Nephron progenitor cell (in vitro differentiated cells): Measurements from ENCODE around the gene KLK15.
A peak's percentile ranks its signal among the peaks of the same experiment; 100 is the strongest.

Source experiments
- DNase-seq: peaks from one replicate; pipeline ENCODE4 v3.0.0; 2021
- H3K27ac Mint-ChIP-seq: 2 replicates; pipeline ENCODE4 v1.8.0; 2021; ENCODE audit warnings: mild to moderate bottlenecking, moderate library complexity, mixed read lengths
- H3K27me3 Mint-ChIP-seq: 2 replicates; pipeline ENCODE4 v1.8.0; 2021; ENCODE audit warnings: mild to moderate bottlenecking, low read depth, mixed read lengths; ENCODE audit not compliant: poor library complexity
- H3K36me3 Mint-ChIP-seq: 2 replicates; pipeline ENCODE4 v1.8.0; 2021; ENCODE audit warnings: low read depth, mixed read lengths
- H3K4me1 Mint-ChIP-seq: 2 replicates; pipeline ENCODE4 v1.8.0; 2021; ENCODE audit warnings: mixed read lengths
- H3K4me3 Mint-ChIP-seq: 2 replicates; pipeline ENCODE4 v1.8.0; 2021; ENCODE audit warnings: mild to moderate bottlenecking, moderate library complexity, mixed read lengths
- H3K9me3 Mint-ChIP-seq: 2 replicates; pipeline ENCODE4 v1.8.0; 2021; ENCODE audit warnings: mild to moderate bottlenecking, moderate library complexity, mixed read lengths
- TF ChIP-seq, protein P1 (sequence below): fragments of 200-600 bp; sonication (generic); IDR thresholded peaks from 2 replicates; pipeline ENCODE4 v1.5.0; 2021; ENCODE audit warnings: antibody characterized with exemption

The KLK15 gene, protein sequence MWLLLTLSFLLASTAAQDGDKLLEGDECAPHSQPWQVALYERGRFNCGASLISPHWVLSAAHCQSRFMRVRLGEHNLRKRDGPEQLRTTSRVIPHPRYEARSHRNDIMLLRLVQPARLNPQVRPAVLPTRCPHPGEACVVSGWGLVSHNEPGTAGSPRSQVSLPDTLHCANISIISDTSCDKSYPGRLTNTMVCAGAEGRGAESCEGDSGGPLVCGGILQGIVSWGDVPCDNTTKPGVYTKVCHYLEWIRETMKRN

DNA sequence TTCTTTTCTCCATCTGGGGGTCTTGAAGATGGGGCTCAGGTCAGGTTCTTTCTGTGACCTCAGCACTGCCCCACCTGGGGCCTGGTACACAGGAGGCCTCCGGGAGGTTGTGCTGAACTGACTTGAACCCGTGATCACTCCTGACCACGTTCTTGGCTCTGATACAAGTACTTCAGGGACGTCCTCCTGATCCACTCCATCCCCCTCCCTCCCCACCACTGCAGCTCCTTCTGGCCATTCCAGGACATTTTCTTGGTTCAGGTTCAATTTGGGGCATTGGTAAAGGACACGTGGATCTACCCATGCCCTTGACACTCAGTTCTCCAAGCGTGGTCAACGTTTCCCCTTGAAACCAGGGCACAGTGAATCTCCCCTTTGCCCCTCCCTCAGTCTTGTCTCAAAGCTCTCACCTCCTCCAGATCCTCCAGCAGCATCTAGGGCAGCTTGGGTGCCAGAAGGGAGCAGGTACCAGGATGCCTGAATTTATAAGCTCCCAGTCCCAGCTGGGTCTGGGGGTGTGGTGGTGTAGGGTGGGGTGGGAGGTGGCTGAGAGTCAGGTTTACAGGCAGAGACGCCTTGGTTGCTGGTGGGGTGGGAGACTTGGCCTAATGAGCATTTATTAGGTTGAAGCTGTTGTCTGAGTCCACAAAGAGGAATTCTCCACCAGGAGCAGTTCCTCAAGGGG lies at the start of gene KLK15:
Gene KLK15 (minus strand): TSS at position 458 of the 685 bp plus-strand sequence. CDS start 2,082 bp downstream, outside the sequence.
- peaks cover 77% of the 10 kb centered on the region for H3K27me3 Mint-ChIP-seq
- no peaks in the 10 kb centered on the region for H3K9me3 Mint-ChIP-seq
- H3K27ac Mint-ChIP-seq: no peak within 1 kb of the TSS
- H3K4me3 Mint-ChIP-seq: peak within 1 kb of the TSS; percentile 5
- H3K4me1 Mint-ChIP-seq: peaks cover 12% of the 10 kb centered on the region
- TF ChIP-seq, protein P1, sequence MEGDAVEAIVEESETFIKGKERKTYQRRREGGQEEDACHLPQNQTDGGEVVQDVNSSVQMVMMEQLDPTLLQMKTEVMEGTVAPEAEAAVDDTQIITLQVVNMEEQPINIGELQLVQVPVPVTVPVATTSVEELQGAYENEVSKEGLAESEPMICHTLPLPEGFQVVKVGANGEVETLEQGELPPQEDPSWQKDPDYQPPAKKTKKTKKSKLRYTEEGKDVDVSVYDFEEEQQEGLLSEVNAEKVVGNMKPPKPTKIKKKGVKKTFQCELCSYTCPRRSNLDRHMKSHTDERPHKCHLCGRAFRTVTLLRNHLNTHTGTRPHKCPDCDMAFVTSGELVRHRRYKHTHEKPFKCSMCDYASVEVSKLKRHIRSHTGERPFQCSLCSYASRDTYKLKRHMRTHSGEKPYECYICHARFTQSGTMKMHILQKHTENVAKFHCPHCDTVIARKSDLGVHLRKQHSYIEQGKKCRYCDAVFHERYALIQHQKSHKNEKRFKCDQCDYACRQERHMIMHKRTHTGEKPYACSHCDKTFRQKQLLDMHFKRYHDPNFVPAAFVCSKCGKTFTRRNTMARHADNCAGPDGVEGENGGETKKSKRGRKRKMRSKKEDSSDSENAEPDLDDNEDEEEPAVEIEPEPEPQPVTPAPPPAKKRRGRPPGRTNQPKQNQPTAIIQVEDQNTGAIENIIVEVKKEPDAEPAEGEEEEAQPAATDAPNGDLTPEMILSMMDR: no peak
- no peaks in the 10 kb centered on the region for H3K36me3 Mint-ChIP-seq
- no peak for DNase-seq

DNA sequence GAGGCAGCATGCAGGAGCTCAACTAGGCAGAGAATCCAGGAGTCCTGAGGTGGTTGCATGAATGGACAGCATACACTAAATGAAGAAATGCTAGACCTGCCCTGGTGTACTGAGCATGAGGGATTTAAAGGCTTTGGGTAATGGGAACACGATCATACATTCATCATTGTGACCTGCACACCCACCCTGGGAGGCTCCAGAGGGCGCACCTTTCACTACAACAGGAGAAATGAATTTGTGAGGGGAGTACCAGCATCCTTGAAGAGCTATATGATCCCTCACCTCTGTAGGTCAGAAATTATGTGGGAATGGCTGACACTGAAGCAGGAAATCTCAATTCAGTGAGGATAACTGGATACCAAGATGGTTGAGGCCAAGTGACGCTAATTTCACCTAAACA lies 48.8 kb upstream of the KLK15 start:
- TF ChIP-seq, protein P1: no peak
- Mint-ChIP-seq H3K27ac (no peak overlapping the region), H3K9me3 (peaks cover 2% of the 10 kb centered on the region), H3K4me3 (no peak overlapping the region), H3K36me3 (no peaks in the 10 kb centered on the region), H3K27me3 (peaks cover 76% of the 10 kb centered on the region), H3K4me1 (no peaks in the 10 kb centered on the region)
- no peak for DNase-seq

DNA sequence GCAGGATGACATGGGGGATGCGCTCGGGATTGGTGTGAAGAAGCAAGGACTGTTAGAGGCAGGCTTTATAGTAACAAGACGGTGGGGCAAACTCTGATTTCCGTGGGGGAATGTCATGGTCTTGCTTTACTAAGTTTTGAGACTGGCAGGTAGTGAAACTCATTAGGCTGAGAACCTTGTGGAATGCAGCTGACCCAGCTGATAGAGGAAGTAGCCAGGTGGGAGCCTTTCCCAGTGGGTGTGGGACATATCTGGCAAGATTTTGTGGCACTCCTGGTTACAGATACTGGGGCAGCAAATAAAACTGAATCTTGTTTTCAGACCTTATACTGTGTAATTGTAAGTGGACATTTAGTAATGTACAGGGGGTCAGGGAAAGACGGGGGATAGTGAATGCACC lies 46.9 kb upstream of the KLK15 start:
- no peaks in the 10 kb centered on the region for H3K36me3 Mint-ChIP-seq
- H3K9me3 Mint-ChIP-seq: no peaks in the 10 kb centered on the region
- H3K4me1 Mint-ChIP-seq: no peaks in the 10 kb centered on the region
- TF ChIP-seq, protein P1: no peak
- H3K27ac Mint-ChIP-seq: peak overlapping the region; percentile 36
- DNase-seq: no peak
- H3K27me3 Mint-ChIP-seq: peaks cover 62% of the 10 kb centered on the region
- no peak overlapping the region for H3K4me3 Mint-ChIP-seq

DNA sequence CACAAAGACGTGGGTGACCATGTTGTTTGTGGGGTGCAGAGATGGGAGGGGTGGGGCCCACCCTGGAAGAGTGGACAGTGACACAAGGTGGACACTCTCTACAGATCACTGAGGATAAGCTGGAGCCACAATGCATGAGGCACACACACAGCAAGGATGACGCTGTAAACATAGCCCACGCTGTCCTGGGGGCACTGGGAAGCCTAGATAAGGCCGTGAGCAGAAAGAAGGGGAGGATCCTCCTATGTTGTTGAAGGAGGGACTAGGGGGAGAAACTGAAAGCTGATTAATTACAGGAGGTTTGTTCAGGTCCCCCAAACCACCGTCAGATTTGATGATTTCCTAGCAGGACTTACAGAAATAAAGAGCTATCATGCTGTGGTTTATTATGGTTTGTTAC lies 45.5 kb upstream of the KLK15 start:
- Mint-ChIP-seq H3K27me3 (peaks cover 48% of the 10 kb centered on the region), H3K4me3 (no peak overlapping the region), H3K36me3 (no peaks in the 10 kb centered on the region), H3K27ac (no peak overlapping the region), H3K4me1 (no peaks in the 10 kb centered on the region), H3K9me3 (no peaks in the 10 kb centered on the region)
- TF ChIP-seq, protein P1: no peak
- DNase-seq: no peak

DNA sequence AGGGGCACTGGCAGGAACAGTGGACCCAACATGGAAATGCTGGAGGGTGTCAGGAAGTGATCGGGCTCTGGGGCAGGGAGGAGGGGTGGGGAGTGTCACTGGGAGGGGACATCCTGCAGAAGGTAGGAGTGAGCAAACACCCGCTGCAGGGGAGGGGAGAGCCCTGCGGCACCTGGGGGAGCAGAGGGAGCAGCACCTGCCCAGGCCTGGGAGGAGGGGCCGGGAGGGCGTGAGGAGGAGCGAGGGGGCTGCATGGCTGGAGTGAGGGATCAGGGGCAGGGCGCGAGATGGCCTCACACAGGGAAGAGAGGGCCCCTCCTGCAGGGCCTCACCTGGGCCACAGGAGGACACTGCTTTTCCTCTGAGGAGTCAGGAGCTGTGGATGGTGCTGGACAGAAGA lies 44.0 kb upstream of the KLK15 start:
- H3K9me3 Mint-ChIP-seq: no peaks in the 10 kb centered on the region
- no peaks in the 10 kb centered on the region for H3K4me1 Mint-ChIP-seq
- H3K4me3 Mint-ChIP-seq: no peak overlapping the region
- H3K27ac Mint-ChIP-seq: no peak overlapping the region
- TF ChIP-seq, protein P1: no peak
- H3K27me3 Mint-ChIP-seq: peaks cover 38% of the 10 kb centered on the region
- no peak for DNase-seq
- no peaks in the 10 kb centered on the region for H3K36me3 Mint-ChIP-seq

DNA sequence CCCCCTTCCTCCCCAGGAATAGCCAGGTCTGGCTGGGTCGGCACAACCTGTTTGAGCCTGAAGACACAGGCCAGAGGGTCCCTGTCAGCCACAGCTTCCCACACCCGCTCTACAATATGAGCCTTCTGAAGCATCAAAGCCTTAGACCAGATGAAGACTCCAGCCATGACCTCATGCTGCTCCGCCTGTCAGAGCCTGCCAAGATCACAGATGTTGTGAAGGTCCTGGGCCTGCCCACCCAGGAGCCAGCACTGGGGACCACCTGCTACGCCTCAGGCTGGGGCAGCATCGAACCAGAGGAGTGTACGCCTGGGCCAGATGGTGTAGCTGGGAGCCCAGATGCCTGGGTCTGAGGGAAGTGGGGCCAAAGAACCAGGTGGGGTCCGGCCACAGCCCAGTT lies 43.1 kb upstream of the KLK15 start:
- no peak for DNase-seq
- TF ChIP-seq, protein P1: no peak
- Mint-ChIP-seq H3K4me1 (no peaks in the 10 kb centered on the region), H3K27ac (no peak overlapping the region), H3K27me3 (peaks cover 36% of the 10 kb centered on the region), H3K36me3 (no peaks in the 10 kb centered on the region), H3K9me3 (no peaks in the 10 kb centered on the region), H3K4me3 (no peak overlapping the region)
